ENCODE measurements around the gene NRTN.

DNA sequence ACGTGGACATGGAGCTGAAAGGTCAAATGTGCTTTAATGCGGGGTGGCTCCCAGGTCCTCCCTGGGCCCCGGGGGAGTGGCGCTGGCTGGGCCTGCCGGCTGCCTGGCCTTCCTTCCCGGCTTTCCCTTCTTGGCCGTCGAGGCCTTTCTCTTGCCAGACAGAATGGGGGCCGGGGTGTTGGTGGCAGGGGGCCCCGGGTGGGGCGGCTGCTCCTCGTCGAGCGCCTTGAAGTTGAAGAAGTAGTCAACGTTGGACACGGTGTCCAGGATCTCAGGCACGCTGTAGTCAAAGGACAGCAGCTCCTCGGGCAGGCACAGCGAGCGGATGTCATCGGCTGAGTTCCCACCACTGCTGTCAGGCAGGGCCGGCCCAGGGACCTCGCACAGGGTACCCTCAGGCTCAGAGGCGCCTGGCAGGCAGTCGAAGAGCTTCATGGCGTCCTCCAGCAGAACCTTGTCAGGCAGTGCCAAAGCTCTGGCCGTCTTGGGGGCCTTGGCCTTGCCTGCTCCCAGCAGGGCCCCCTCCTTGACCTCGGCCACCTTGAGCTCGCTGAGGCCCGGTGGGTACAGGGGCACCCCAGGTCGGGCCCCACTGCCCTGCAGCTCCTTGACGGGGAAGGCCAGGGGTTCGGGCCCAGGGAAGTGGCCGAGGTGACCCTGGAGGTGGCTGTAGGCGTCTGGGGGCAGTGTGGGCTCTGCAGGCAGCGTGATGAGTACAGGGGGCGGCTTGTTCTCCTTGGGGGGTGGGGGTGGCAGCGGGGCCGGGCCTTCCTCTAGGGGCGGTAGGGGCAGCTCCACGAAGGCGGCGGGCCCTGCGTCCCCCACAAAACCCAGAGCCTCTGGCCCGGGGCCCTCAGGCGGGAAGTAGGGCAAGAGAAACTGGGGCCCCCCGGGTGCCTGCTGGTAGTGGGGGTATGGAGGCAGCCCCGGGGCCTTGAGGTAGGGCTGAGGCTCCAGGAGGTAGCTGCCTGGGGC lies 21.6 kb upstream of the NRTN start:
- TF ChIP-seq SIN3A (IDR thresholded peaks at IDR 0.05; ENCODE audit: borderline replicate concordance, insufficient read depth, low read length) = no peak
- TF ChIP-seq, protein P1, sequence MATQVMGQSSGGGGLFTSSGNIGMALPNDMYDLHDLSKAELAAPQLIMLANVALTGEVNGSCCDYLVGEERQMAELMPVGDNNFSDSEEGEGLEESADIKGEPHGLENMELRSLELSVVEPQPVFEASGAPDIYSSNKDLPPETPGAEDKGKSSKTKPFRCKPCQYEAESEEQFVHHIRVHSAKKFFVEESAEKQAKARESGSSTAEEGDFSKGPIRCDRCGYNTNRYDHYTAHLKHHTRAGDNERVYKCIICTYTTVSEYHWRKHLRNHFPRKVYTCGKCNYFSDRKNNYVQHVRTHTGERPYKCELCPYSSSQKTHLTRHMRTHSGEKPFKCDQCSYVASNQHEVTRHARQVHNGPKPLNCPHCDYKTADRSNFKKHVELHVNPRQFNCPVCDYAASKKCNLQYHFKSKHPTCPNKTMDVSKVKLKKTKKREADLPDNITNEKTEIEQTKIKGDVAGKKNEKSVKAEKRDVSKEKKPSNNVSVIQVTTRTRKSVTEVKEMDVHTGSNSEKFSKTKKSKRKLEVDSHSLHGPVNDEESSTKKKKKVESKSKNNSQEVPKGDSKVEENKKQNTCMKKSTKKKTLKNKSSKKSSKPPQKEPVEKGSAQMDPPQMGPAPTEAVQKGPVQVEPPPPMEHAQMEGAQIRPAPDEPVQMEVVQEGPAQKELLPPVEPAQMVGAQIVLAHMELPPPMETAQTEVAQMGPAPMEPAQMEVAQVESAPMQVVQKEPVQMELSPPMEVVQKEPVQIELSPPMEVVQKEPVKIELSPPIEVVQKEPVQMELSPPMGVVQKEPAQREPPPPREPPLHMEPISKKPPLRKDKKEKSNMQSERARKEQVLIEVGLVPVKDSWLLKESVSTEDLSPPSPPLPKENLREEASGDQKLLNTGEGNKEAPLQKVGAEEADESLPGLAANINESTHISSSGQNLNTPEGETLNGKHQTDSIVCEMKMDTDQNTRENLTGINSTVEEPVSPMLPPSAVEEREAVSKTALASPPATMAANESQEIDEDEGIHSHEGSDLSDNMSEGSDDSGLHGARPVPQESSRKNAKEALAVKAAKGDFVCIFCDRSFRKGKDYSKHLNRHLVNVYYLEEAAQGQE (IDR thresholded peaks at IDR 0.05; ENCODE audit: insufficient read depth in 1 of 2, low read depth in 2 of 2, low read length in 2 of 2) = no peak
- no peak for TF ChIP-seq POLR2AphosphoS5 (IDR thresholded peaks at IDR 0.05; ENCODE audit: low read depth, low read length)
- no peak for TF ChIP-seq TAF1 (IDR thresholded peaks at IDR 0.05; ENCODE audit: borderline replicate concordance, insufficient read depth, low read length)

All from PFSK-1 (cell line).